ENCODE results near the gene ACVR1C. TPM values are rescaled to one million over a fixed set of nuclear protein-coding genes. Genes with fewer than 3 reads are reported as not detected.

The ACVR1C gene
- total RNA-seq (2022; extraction: Qiagen RNA extraction) = 0.02 to 0.05 TPM in 2 of 5 replicates, not detected in the others

DNA sequence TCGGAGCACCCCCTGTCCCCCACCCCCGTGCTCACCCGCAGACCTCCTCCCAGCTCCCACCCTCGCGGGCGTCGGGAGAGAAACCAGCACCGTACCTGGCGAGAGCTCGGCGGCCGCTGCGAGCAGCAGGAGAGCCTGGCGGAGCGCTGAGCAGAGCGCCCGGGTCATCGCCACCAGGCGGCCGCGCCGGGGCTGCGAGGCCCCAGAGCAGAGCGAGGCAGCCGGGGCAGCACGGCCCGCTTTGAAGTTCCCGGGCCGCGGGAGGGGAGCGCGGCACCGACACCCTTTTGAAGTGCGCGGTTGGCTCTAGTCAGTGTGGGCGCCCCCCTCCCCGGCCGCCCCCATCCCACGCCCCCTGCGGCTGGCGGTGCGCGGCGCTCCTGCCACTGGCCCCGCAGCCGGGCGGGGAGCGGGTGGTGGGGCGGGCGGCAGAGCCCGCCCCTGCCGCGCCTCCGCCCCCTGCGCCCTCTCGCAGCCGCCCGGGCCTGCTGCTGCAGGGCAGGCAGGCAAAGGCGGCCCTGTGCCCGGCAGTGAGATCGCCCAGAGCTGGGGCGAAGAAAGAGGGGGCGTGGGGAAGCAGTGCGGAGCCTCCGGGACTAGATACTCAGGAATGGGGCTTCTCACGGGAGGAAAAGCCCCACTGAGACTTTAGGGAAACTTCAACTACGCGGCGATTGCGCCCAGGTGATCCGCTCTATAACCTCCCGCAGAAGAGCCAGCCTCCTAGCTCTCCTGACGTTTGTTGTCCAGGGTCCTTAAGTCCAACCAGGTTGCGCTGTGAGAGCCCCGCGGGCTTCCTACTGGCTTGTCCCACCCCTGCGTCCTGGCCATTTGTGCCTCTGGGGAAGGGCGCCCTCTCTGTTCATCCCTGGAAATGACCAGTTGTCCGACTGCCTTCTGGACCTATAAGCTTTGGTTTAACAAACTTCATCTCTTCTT, at the start of gene ACVR1C:
ACVR1C (minus strand) TSS at position 388 of the 939 bp plus-strand sequence; CDS start at position 168, 220 bp downstream.

Other genes starting within 250 kb of the ACVR1C start
- gene CYTIP, start 184.8 kb downstream of the ACVR1C start, total RNA-seq (2022; extraction: Qiagen RNA extraction) = 0.09 to 0.22 TPM (median 0.20 TPM) in 3 of 5 replicates, not detected in the others
- gene ACVR1, start 247.5 kb upstream of the ACVR1C start, total RNA-seq (2022; extraction: Qiagen RNA extraction) = 19.3 to 24.4 TPM (median 21.1 TPM) in 5 replicates

All from A549 treated with Hydrocortisone at 1 μM for 4 hours (cell line).